Gastroesophageal sphincter (tissue), 4 donors: Measurements from ENCODE around the gene ZFYVE28. TPM values are rescaled to one million over a fixed set of nuclear protein-coding genes. Genes with fewer than 3 reads are reported as not detected.

Experiments
- ATAC-seq: fragments of 150-250 bp; one replicate; pipeline ENCODE4 v1.9.1; 2016; ENCODE audit warnings: mild to moderate bottlenecking, moderate library complexity
- H3K27ac ChIP-seq, 4 donors: fragments of 200-600 bp; sonication (generic) in 3 of 4; 1 replicate in 3 of 4; 2 replicates in 1 of 4; pipeline ENCODE4 v1.5.1; 2016 to 2019
- H3K27me3 ChIP-seq: fragments of 200-600 bp; sonication (generic); one replicate; pipeline ENCODE4 v1.5.1; 2019
- H3K36me3 ChIP-seq, 2 donors: fragments of 200-600 bp; sonication (generic); one replicate each; pipeline ENCODE4 v1.5.1; 2019; ENCODE audit warnings: control low read depth in 1 of 2
- H3K4me1 ChIP-seq, 3 donors: fragments of 200-600 bp; sonication (generic); 1 replicate in 2 of 3; 2 replicates in 1 of 3; pipeline ENCODE4 v1.5.1; 2016 to 2019; ENCODE audit warnings: control low read depth in 2 of 3
- H3K4me3 ChIP-seq, 2 donors: fragments of 200-600 bp; sonication (generic); one replicate each; pipeline ENCODE4 v1.5.1; 2019; ENCODE audit warnings: mild to moderate bottlenecking in 1 of 2, moderate library complexity in 1 of 2
- H3K9me3 ChIP-seq, 3 donors: fragments of 200-600 bp; sonication (generic); one replicate each; pipeline ENCODE4 v1.5.1; 2017 to 2019; ENCODE audit warnings: control low read depth in 2 of 3
- EP300 ChIP-seq: sonication (generic); formaldehyde crosslinking; IDR thresholded peaks from one replicate; pipeline ENCODE4 v1.6.1; 2017; ENCODE audit warnings: antibody characterized with exemption, mild to moderate bottlenecking
- POLR2A ChIP-seq, 2 donors: fragments of 450-650 bp; IDR thresholded peaks; one replicate each; pipeline ENCODE4 v1.6.1; 2017; ENCODE audit warnings: antibody characterized with exemption in 2 of 2, mild to moderate bottlenecking in 2 of 2, moderate library complexity in 1 of 2
- POLR2AphosphoS5 ChIP-seq: sonication (generic); formaldehyde crosslinking; IDR thresholded peaks from one replicate; pipeline ENCODE4 v1.6.1; 2017; ENCODE audit warnings: antibody characterized with exemption
- WGBS, 2 donors: methylation state at CpG; one replicate each; pipeline ENCODE4 v1.1.5; 2018; ENCODE audit warnings: low coverage in 1 of 2; 5-methylcytosine and 5-hydroxymethylcytosine counted together
- total RNA-seq, 4 donors: library from RNA; depleted of rRNA; stranded (reverse); fragments of >200 nt; gene quantifications; one replicate each; pipeline ENCODE4 v1.1.0, GENCODE V29; 2016
- TF ChIP-seq, protein P1 (sequence below), 4 experiments: fragments of 200-600 bp in 2 of 4; fragments of 450-650 bp in 2 of 4; sonication (generic) in 1 of 4; IDR thresholded peaks; one replicate each; pipeline ENCODE4 v1.5.1; 2017 to 2019; ENCODE audit warnings: antibody characterized with exemption in 4 of 4, mild to moderate bottlenecking in 2 of 4, moderate library complexity in 2 of 4

Gene ZFYVE28
- total RNA-seq, 4 donors from 2014 or later = 4.4 to 12.0 (median 8.2) TPM

DNA sequence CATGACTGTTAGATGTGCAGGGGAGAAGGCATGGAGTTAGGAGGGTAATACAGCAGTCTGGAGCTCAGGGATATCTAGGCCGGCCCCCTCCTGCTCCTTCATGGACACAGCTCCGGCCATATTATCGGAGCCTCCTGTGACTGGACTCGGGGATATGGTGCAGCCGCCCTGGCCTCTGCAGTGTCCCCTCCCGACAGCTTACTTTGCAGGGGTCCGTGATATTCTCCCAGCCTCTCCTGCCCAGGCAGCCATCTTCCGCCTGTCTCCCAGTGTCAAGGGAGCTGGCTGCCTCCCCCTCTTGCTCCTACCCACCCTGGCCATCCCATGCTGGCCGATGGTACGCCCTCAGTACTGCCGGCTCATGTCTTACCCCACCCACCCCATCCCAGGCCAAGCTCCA is 30.6 kb upstream of the ZFYVE28 start:
- Histone ChIP-seq H3K4me1 (no peaks in the 10 kb centered on the region), H3K9me3 (no peaks in the 10 kb centered on the region), H3K36me3 (no peaks in the 10 kb centered on the region), H3K27me3 (peaks cover 4% of the 10 kb centered on the region), H3K27ac (no peak overlapping the region), H3K4me3 (no peak overlapping the region)
- 92% methylated on average over 4 of the region's 11 CpGs; no CpG with 5 or more reads in 1 of the 2 donors for WGBS, 2 donors
- ATAC-seq = no peak
- TF ChIP-seq EP300 = no peak
- TF ChIP-seq, protein P1, sequence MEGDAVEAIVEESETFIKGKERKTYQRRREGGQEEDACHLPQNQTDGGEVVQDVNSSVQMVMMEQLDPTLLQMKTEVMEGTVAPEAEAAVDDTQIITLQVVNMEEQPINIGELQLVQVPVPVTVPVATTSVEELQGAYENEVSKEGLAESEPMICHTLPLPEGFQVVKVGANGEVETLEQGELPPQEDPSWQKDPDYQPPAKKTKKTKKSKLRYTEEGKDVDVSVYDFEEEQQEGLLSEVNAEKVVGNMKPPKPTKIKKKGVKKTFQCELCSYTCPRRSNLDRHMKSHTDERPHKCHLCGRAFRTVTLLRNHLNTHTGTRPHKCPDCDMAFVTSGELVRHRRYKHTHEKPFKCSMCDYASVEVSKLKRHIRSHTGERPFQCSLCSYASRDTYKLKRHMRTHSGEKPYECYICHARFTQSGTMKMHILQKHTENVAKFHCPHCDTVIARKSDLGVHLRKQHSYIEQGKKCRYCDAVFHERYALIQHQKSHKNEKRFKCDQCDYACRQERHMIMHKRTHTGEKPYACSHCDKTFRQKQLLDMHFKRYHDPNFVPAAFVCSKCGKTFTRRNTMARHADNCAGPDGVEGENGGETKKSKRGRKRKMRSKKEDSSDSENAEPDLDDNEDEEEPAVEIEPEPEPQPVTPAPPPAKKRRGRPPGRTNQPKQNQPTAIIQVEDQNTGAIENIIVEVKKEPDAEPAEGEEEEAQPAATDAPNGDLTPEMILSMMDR (IDR thresholded peaks at IDR 0.05) = no peak
- TF ChIP-seq POLR2AphosphoS5 = no peak
- no peak for TF ChIP-seq POLR2A (IDR thresholded peaks at IDR 0.05)

DNA sequence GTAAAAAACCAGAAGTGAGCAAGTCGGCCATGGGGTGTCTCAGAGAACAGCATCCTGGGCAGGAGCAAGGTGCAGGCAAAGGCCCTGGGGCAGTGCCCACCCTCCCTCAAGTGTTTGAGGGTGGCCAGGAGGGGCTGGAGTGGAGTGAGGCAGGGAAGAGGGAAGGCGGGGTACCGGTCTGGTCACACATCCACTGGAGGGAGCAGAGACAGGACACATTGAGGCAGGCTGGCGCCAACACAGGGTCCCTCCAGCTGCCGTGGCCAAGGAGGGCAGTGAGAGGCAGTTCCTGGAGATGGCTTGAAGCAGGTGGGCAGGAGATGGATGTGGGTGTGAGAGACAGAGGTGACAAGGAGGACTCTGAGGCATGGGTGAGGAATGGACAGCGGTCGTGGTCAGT is 30.1 kb upstream of the ZFYVE28 start:
- peaks cover 4% of the 10 kb centered on the region for H3K27me3 ChIP-seq
- no peaks in the 10 kb centered on the region for H3K36me3 ChIP-seq
- H3K4me3 ChIP-seq = no peak overlapping the region
- ATAC-seq = no peak
- 91% methylated on average over 7 of the region's 7 CpGs; no CpG with 5 or more reads in 1 of the 2 donors for WGBS, 2 donors
- no peaks in the 10 kb centered on the region for H3K9me3 ChIP-seq
- H3K27ac ChIP-seq = no peak overlapping the region
- TF ChIP-seq POLR2A (IDR thresholded peaks at IDR 0.05) (no peak), POLR2AphosphoS5 (no peak), EP300 (no peak)
- TF ChIP-seq, protein P1 (IDR thresholded peaks at IDR 0.05) = no peak
- H3K4me1 ChIP-seq = no peaks in the 10 kb centered on the region

DNA sequence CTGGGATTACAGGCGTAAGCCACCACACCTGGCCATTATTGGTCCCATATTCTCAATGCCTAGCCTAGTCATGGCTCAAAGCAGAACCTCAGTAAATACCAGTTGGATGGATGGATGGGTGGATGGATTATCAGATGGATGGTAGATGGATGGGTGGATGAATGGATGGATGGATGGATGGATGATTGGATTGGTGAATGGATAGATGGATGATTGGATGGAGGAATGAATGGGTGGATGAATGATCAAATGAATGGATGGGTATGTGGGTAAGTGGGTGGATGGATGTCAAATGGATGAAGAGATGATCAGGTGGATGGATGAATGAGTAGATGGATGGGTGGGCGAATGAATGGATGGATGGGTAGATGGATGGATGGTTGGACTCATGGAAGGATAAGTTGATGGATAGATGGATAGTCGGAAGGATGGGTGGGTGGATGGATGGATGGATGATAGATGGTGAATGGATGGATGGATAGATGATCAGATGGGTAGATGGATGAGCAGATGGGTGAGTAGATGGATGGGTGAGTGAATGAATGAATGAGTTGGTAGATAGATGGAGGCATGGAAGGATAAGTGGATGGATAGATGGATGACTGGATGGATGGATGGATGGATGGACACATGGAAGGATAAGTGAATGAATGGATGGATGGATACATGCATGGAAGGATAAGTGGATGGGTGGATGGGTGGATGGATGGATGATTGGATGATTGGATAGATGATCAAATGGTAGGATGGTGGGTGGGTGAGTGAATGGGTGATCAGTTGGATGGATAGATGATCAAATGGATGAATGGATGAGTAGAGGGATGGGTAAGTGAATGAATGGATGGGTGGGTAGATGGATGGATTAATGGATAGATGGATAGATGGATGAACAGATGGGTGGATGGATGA is 28.5 kb upstream of the ZFYVE28 start:
- no peak overlapping the region for H3K4me3 ChIP-seq
- TF ChIP-seq POLR2AphosphoS5 (no peak), EP300 (no peak)
- ATAC-seq = no peak
- H3K9me3 ChIP-seq = no peaks in the 10 kb centered on the region
- H3K27ac ChIP-seq = no peak overlapping the region
- 82 to 89% methylated on average over 2 to 3 of the region's 3 CpGs for WGBS, 2 donors
- H3K4me1 ChIP-seq = no peaks in the 10 kb centered on the region
- H3K36me3 ChIP-seq = no peaks in the 10 kb centered on the region
- H3K27me3 ChIP-seq = peaks cover 5% of the 10 kb centered on the region

DNA sequence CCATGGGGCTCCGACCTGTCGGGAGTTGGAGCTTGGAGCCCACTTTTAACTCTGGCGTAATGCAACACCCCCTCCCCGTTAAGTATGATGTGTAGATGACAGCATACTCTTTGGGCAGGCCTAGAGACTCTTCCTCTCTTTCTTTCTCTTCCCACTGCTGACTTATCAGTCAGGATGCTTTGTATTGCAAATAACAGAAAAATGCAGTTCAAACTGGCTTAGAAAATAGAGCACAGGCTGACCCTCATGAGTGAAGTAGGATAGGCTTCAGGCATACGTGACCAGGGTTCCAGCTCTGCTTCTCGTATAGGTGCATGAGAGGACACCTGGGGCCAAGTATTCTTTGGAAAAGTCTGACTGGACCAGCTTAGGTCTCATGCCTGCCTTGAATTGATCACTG is 27.1 kb upstream of the ZFYVE28 start:
- no peaks in the 10 kb centered on the region for H3K9me3 ChIP-seq
- no peak for ATAC-seq
- TF ChIP-seq POLR2AphosphoS5 (no peak), POLR2A (IDR thresholded peaks at IDR 0.05) (no peak), EP300 (no peak)
- TF ChIP-seq, protein P1 (IDR thresholded peaks at IDR 0.05) = no peak
- no peak overlapping the region for H3K27ac ChIP-seq
- peaks cover 11% of the 10 kb centered on the region for H3K27me3 ChIP-seq
- no peak overlapping the region for H3K4me3 ChIP-seq
- H3K4me1 ChIP-seq = no peaks in the 10 kb centered on the region
- no peaks in the 10 kb centered on the region for H3K36me3 ChIP-seq
- WGBS, 2 donors = 89 to 100% methylated on average over 2 to 6 of the region's 6 CpGs

DNA sequence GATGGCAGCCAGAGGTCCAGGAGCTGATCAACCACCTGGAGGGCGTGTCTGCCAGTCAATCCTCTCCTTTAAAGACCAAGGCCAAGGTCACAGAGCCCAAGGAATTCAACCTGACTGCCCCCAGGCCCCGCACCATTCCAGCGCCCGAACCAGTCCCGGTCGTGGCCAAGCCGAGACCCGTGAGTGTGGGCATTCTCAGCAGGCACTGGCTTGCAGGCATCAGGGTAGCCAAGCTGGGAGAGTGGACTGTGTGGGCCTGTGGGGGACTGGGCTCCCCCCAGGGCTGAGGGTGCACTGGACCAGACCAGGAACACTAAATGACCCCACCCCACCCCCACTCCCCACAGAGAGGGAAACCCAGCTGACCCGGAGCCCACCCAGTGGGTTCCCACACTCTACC is 26.7 kb upstream of the ZFYVE28 start:
- peaks cover 11% of the 10 kb centered on the region for H3K27me3 ChIP-seq
- no peak overlapping the region for H3K27ac ChIP-seq
- TF ChIP-seq POLR2A (IDR thresholded peaks at IDR 0.05) = no peak
- no peak for ATAC-seq
- H3K9me3 ChIP-seq = no peaks in the 10 kb centered on the region
- no CpG with 5 or more reads among the region's 9 CpGs for WGBS, 2 donors
- no peaks in the 10 kb centered on the region for H3K4me1 ChIP-seq
- H3K4me3 ChIP-seq = no peak overlapping the region
- H3K36me3 ChIP-seq = no peaks in the 10 kb centered on the region
